GM12872 (cell line): ENCODE data around the gene CISD1.

Experiments
- TF ChIP-seq, protein P1 (sequence below): IDR thresholded peaks from 3 replicates; pipeline ENCODE4 v1.5.1; 2011; ENCODE audit warnings: low read depth, mild to moderate bottlenecking, low read length, moderate library complexity; ENCODE audit not compliant: insufficient read depth

CISD1 gene

GRCh38 chr10:58320351-58321049 lies 51.5 kb downstream of the CISD1 start:
- TF ChIP-seq, protein P1, sequence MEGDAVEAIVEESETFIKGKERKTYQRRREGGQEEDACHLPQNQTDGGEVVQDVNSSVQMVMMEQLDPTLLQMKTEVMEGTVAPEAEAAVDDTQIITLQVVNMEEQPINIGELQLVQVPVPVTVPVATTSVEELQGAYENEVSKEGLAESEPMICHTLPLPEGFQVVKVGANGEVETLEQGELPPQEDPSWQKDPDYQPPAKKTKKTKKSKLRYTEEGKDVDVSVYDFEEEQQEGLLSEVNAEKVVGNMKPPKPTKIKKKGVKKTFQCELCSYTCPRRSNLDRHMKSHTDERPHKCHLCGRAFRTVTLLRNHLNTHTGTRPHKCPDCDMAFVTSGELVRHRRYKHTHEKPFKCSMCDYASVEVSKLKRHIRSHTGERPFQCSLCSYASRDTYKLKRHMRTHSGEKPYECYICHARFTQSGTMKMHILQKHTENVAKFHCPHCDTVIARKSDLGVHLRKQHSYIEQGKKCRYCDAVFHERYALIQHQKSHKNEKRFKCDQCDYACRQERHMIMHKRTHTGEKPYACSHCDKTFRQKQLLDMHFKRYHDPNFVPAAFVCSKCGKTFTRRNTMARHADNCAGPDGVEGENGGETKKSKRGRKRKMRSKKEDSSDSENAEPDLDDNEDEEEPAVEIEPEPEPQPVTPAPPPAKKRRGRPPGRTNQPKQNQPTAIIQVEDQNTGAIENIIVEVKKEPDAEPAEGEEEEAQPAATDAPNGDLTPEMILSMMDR = no peak

DNA sequence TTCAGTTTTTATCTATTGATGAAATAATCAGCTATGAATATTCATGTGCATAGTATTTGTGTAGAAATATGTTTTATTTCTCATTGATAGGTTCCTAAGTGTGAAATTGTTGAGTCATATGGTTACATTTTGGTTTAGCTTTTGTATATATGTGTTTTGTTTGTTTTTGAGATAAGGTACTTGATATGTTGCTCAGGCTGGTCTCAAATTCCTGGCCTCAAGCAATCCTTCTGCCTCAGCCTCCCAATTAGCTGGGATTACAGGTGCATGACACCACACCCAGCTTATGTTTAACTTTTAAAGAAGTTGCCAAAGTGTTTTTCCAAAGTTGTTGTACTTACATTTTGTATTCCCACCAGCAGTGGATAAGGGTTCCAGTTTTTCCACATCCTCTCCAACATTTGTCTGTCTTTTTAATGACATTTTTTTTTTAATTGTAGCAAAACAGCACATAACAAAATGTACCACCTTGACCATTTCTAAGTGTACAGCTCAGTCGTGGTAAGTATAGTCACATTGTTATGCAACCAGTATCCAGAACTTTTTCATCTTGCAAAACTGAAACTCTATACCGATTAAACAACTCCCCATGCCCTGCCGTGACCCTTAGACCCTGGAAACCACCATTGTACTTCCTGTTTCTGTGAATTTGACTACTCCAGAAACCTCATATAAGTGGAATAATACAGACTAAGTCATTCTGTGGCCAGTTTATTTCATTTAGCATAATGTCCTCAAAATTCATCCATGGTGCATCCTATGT lies 53.3 kb downstream of the CISD1 start:
- TF ChIP-seq, protein P1 = no peak

GRCh38 chr10:58322835-58323209 lies 53.9 kb downstream of the CISD1 start:
- TF ChIP-seq, protein P1 = no peak

- TF ChIP-seq, protein P1 = no peak
Measured at GRCh38 chr10:58326967-58327381, 58.0 kb downstream of the CISD1 start.

GRCh38 chr10:58328233-58328632 lies 59.3 kb downstream of the CISD1 start:
- TF ChIP-seq, protein P1 = no peak

- TF ChIP-seq, protein P1 = no peak
Measured at GRCh38 chr10:58330431-58330830, 61.5 kb downstream of the CISD1 start.

- TF ChIP-seq, protein P1 = no peak
Measured at GRCh38 chr10:58331646-58332045, 62.7 kb downstream of the CISD1 start.
